EH (cell line): ENCODE data around the gene CCNY.
A peak's percentile ranks its signal among the peaks of the same experiment; 100 is the strongest.
"Not testable (repeated sequence)": the region's sequence is repeated elsewhere in the genome, so short reads cannot be mapped to it uniquely, and the experiment has no call there.

Experiments
- DNase-seq: peaks from one replicate; pipeline ENCODE4 v3.0.0-alpha.2; 2015; ENCODE audit warnings: low read depth

CCNY gene

GRCh38 chr10:35354257-35354656, 17.9 kb downstream of the CCNY start:
- not testable (repeated sequence) for DNase-seq

GRCh38 chr10:35355971-35356724, 19.8 kb downstream of the CCNY start:
- peak; percentile 4 for DNase-seq

GRCh38 chr10:35356725-35357092, 20.4 kb downstream of the CCNY start:
- no peak for DNase-seq

- no peak for DNase-seq
Measured at GRCh38 chr10:35359056-35359455, 22.7 kb downstream of the CCNY start.

- DNase-seq = no peak
Measured at GRCh38 chr10:35359873-35360272, 23.6 kb downstream of the CCNY start.

- DNase-seq = no peak
Measured at GRCh38 chr10:35362701-35363350, 26.5 kb downstream of the CCNY start.

- no peak for DNase-seq
Measured at GRCh38 chr10:35363587-35363986, 27.3 kb downstream of the CCNY start.

GRCh38 chr10:35364808-35365207, 28.5 kb downstream of the CCNY start:
- DNase-seq = no peak

- DNase-seq = no peak
Measured at GRCh38 chr10:35365994-35366393, 29.7 kb downstream of the CCNY start.

- no peak for DNase-seq
Measured at GRCh38 chr10:35367107-35367859, 31.0 kb downstream of the CCNY start.

GRCh38 chr10:35367982-35368381, 31.7 kb downstream of the CCNY start:
- DNase-seq = no peak

GRCh38 chr10:35368485-35369048, 32.3 kb downstream of the CCNY start:
- DNase-seq = no peak

GRCh38 chr10:35369049-35369611, 32.8 kb downstream of the CCNY start:
- peak; percentile 69 for DNase-seq

GRCh38 chr10:35371731-35372130, 35.4 kb downstream of the CCNY start:
- DNase-seq = no peak

GRCh38 chr10:35372329-35372728, 36.0 kb downstream of the CCNY start:
- DNase-seq = no peak

GRCh38 chr10:35375091-35375765, 38.9 kb downstream of the CCNY start:
- DNase-seq = no peak

GRCh38 chr10:35377050-35377728, 40.9 kb downstream of the CCNY start:
- no peak for DNase-seq

GRCh38 chr10:35378541-35379210, 42.4 kb downstream of the CCNY start:
- DNase-seq = peak; percentile 40

GRCh38 chr10:35379226-35380137, 43.2 kb downstream of the CCNY start:
- no peak for DNase-seq

- no peak for DNase-seq
Measured at GRCh38 chr10:35382096-35382495, 45.8 kb downstream of the CCNY start.
